Measurements from ENCODE around the gene ITGA4. TPM values are rescaled to one million over a fixed set of nuclear protein-coding genes. Genes with fewer than 3 reads are reported as not detected.

Gene ITGA4
- total and polyA plus RNA-seq, 8 donors = 19.9 to 26.5 (median 24.4) TPM

GRCh38 chr2:181431674-181432073, 25.5 kb upstream of the ITGA4 start:
- no peaks in the 10 kb centered on the region for H3K27me3 ChIP-seq
- intact Hi-C loops (cut with DNase I) = no loop called here
- no peaks in the 10 kb centered on the region for H3K9me3 ChIP-seq
- peaks cover 0 to 7% of the 10 kb centered on the region in 2 donors for H3K4me1 ChIP-seq
- H3K27ac ChIP-seq = no peak overlapping the region
- no peaks in the 10 kb centered on the region for H3K36me3 ChIP-seq
- no peak for ATAC-seq
- TF ChIP-seq CTCF (IDR thresholded peaks at IDR 0.05) = no peak
- no peak overlapping the region for H3K4me3 ChIP-seq
- no peak for DNase-seq

- ATAC-seq (no peak), DNase-seq (no peak)
- no peaks in the 10 kb centered on the region for H3K36me3 ChIP-seq
- intact Hi-C loops (cut with DNase I) = no loop called here
- no peak overlapping the region for H3K27ac ChIP-seq
- H3K27me3 ChIP-seq = no peaks in the 10 kb centered on the region
- no peak overlapping the region for H3K4me3 ChIP-seq
- TF ChIP-seq CTCF (IDR thresholded peaks at IDR 0.05) = no peak
- H3K9me3 ChIP-seq = no peaks in the 10 kb centered on the region
- H3K4me1 ChIP-seq = no peaks in the 10 kb centered on the region
These were observed 18.9 kb upstream of the ITGA4 start for GRCh38 chr2:181438261-181438660.

GRCh38 chr2:181440344-181440743, 16.8 kb upstream of the ITGA4 start:
- TF ChIP-seq CTCF (IDR thresholded peaks at IDR 0.05) = no peak
- Histone ChIP-seq H3K4me3 (no peak overlapping the region), H3K4me1 (no peaks in the 10 kb centered on the region), H3K27me3 (no peaks in the 10 kb centered on the region), H3K9me3 (no peaks in the 10 kb centered on the region), H3K36me3 (no peaks in the 10 kb centered on the region), H3K27ac (no peak overlapping the region)
- ATAC-seq (no peak), DNase-seq (no peak)
- intact Hi-C loops (cut with DNase I) = no loop called here

- no peak for TF ChIP-seq CTCF (IDR thresholded peaks at IDR 0.05)
- ATAC-seq (no peak), DNase-seq (no peak)
- Histone ChIP-seq H3K9me3 (no peaks in the 10 kb centered on the region), H3K4me1 (no peaks in the 10 kb centered on the region), H3K36me3 (no peaks in the 10 kb centered on the region), H3K27ac (no peak overlapping the region), H3K4me3 (no peak overlapping the region), H3K27me3 (no peaks in the 10 kb centered on the region)
- intact Hi-C loops (cut with DNase I) = no loop called here
These were observed 16.3 kb upstream of the ITGA4 start for GRCh38 chr2:181440919-181441318.

- no peaks in the 10 kb centered on the region for H3K27me3 ChIP-seq
- H3K4me1 ChIP-seq = no peaks in the 10 kb centered on the region
- no peaks in the 10 kb centered on the region for H3K9me3 ChIP-seq
- H3K4me3 ChIP-seq = no peak overlapping the region
- H3K27ac ChIP-seq = no peak overlapping the region
- ATAC-seq (no peak), DNase-seq (no peak)
- TF ChIP-seq CTCF (IDR thresholded peaks at IDR 0.05) = no peak
- intact Hi-C loops (cut with DNase I) = no loop called here
- H3K36me3 ChIP-seq = no peaks in the 10 kb centered on the region
These were observed 15.5 kb upstream of the ITGA4 start for GRCh38 chr2:181441670-181442069.
